ENCODE results near the gene PPP1R3C.

The PPP1R3C gene

DNA sequence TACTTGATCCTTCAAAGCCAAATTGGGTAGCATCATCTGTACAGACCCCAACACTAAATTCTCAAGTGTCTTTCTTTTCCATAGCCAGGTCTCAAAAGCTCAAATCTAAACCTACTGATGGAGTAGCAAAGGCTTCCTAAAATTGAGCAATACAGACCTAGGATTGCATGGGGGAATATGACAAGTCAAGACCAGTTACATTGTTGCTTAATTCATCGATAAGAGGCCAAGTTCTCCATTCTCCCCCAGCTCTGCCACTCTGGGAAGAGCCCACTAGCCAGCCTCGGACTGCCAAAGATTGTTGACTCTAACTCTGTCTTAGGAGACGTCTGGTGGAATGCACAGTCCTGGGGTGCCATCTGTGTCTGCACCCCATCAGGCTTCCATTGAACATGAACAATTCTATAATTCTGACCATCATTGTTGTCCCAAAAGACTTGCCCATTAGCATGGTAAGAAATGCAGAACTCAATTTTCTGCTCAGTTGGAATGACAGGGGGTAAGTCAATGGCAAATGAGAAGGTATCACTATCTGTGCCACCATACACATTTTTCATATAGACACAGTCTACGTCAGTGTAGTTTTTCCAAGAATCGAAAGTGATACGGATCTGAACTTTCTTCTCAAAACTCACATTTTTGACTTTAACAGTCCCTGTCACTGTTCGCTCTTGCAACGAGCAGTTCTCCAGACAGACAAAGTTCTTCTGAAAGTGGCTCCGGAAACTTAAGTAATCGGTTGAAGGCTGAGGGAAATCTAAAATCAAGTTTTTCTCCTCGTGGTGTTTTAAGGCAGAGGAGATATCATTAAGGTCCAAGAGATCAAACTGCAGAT, 2.9 kb downstream of the PPP1R3C start:
- DNase-seq (ENCODE audit: low spot score) = no peak

DNA sequence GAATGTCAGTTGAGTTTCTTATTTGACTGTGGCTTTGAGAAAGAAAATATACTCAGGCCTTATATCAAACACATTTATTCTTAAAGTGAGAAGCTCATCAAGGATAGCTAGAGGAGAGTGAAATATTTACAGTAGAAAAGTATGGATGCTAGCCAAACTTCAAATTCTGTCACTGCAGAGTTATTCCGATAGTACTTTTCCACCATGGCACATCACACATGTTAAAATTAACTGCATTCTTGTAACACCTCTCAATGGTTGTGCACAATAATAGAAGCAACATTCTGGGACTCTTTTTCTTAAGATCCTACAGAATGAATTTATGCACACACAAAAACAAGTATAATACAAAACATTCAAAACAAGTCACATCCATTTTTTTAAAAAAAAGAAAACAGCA, 4.5 kb downstream of the PPP1R3C start:
- DNase-seq (ENCODE audit: low spot score) = no peak

DNA sequence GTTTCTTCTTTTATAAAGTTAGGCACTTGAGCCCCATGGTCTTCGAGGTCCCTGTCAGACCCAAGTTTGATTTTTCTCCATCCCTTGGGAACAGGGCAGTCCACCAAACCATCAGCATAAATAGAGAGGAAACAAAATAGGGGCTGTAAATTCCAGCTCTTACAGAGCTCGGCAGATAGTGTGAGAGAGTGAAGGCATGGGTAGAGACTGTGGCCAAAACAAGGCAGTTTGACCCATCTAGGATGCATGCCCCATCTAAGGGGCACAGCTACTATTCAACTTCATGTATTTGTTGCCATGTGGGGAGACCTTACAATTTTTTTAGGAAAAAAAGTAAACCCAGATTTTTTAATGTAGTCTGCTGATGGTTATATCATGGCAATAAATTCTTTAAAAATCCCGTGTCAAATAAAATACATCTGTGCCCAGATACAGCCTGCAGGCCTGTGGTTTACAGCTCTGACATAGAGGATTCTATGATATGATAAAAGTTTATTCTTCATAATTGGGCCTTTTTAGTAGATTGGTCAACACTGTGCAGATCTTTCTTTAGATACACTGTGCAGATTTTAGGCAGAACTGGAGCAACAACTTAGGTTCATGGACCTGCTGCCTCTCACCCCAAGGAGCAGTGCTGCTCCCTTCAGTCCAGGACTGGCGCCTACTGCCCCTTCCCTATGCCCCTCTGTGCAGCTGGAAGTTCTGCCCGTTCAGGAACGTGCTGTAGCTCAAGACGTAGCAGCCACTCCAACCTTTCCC, 5.3 kb downstream of the PPP1R3C start:
- no peak for DNase-seq (ENCODE audit: low spot score)

DNA sequence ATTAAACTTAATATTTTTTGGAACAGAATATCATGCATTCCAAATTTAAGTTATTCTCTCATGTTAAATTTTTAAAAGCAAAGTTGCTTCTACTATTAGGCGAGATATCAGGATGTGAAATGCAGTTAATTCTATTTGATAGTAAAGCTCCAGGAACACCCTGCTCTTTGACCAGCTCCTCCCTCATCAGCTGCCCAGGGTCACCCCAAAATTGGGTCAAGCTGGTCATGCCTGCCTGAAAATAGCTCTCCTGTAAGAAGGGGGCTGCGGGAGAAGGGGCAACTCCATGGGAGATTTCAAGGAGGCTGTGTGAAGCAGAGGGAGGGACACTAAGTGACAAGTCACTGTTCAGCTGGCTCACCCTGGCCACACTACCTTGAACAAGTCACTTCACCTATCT, 5.9 kb downstream of the PPP1R3C start:
- DNase-seq (ENCODE audit: low spot score) = no peak

DNA sequence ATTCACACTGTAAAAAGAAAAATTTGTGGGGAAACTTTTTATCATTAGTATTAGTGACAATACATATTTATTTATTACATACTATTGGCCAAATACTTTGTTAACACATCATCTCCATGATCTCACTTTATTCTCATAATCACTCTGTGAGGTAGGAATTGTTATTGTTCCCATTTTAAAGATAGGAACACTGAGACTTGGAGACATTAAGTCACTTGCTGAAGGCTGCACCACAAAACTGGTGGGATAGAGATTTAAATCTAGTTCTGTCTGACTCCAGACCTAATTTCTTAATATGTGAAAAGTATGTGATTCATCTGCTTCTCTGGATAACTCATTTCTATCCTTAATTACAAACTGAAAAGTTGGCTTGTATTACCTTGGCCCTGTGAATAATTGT, 8.2 kb downstream of the PPP1R3C start:
- no peak for DNase-seq (ENCODE audit: low spot score)

DNA sequence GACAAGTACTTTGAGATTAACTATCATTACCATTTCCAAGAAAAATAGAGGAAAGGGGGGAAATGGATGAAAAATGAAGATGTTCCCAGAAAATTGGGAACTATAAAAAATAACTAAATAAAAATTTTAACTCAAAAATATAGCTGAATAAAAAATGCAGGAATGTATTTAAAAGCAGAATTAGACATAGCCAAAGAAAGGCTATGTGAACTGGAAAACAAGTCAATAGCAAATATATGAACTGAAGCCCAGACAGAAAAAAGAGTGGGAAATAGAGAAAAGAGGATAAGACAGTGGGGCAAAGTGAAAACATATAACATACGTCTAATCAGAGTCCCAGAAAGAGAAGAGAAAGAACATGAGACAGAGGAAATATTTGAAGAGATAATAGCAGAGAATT, 10.3 kb downstream of the PPP1R3C start:
- DNase-seq (ENCODE audit: low spot score) = no peak

DNA sequence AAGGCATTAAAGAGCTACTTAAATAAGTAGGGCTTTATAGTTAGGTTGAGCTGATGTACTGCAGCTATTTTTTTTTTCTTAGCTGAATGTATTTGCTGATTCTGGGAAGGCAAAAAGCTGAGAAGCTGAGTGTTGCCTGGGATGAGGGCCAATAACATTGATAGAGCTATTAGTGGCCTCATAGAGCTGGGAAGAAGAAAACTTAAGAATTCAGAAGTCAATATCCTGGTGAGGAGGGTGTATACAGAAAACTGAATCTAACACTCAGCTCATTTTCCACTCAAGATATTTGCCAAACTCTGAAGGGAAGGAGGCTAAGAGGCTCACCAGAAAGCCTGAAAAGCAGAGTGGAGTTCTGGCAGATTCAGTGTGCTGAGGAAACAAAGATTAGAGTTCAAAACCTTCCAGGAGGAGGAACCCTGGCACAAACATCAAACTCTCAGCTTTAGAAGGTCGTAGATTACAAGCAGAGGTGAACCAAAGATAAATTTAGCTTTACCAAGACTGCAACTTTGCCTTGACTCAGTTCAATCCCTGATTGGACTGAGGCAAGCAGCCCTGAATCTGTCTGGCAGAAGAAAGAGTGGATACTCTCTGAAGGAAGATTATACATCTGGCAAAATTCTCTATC, 11.3 kb downstream of the PPP1R3C start:
- no peak for DNase-seq (ENCODE audit: low spot score)

DNA sequence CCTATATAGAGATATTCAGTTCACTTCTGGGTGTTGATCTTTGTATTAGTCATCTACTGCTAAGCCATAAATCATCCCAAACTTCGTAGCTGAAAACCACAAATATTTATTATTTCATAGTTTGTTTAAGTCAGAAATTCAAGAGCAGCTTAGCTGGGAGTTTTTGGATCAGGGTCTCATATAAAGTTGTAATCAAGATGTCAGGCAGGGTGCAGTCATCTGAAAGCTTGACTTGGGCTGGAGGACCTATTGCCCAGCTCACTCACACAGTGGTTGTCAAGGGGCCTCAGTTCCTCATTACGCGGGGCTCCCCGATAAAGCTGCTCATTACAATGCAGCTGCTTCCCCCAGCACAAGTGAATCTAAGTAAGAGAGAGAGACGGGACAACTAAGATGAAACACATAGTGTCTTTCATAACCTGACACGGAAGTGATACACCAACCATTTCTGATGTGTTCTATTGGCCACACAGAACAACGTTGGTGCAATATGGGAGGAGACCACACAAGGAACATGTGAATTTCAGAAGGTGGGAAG, 15.7 kb downstream of the PPP1R3C start:
- DNase-seq (ENCODE audit: low spot score) = no peak

DNA sequence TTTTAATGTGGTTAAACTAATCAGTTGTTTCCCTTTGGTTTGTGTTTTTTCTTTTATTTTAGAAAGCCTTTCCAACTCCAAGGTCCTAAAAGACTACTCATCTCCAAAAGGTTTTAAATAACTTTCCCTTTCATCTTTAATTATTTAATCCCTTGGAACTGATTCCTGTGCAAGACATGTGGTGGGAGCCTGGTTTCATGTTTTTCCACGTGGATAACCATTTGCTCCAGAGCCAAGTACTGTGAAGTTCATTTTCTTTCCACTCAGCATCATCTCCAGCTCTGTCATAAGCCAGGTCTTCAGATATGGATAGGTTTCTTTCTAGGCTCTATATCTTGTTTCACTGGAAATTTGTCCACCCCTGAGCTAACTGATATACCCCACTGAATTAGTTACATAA, 16.7 kb downstream of the PPP1R3C start:
- DNase-seq (ENCODE audit: low spot score) = no peak

DNA sequence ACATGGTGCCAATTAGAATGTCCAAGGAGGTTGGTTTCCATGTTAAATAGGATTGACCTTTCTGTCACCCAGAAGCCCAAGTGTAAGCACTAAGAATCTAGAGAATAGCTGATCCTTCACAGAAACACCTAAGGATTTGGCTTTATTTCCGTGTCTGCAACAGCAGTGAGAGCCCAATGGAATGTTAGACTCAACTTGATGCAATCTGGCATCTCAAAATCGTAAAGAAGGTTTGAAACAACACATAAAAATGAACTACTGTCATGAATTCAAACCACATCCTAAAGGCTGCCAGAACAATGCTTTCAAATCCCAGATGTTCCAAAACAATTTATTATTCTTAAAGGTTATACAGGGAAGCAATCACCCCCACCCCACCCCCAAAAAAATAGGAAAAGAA, 18.6 kb downstream of the PPP1R3C start:
- no peak for DNase-seq (ENCODE audit: low spot score)

DNA sequence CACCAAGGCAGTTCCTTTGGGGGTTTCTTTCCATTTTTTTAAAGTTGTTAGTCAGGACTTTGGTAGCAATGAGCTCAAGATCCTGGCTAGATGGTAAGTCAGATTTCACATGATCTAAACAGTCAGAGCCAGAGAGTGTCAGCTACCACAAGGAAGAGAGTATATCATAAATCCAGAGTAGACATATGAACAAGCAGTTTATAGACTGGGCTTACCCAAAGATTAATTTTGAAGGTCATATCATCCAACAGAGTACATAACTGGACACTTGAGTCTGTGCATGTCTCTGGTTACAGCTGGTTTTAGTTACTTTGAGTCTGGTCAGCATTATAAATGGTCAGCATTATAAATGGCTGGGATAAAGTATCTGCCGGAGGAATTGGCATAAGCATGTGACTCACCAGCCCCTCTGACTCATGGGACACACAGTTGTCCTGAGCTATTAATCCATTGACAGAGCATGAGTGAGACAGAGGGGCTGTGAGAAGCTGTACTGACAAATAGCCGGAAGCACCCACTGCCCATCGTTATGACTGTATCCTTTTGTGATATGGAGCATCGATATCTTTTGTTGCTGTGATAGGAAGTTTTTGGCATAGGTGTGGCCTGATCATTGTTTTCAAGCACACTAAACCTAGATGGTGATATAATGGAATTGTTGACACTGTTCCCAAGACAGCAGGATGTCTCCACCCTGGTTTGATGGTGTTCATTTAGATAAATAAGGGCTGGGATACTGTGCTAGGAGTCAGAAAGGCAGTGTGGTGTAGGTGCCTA, 19.3 kb downstream of the PPP1R3C start:
- no peak for DNase-seq (ENCODE audit: low spot score)

DNA sequence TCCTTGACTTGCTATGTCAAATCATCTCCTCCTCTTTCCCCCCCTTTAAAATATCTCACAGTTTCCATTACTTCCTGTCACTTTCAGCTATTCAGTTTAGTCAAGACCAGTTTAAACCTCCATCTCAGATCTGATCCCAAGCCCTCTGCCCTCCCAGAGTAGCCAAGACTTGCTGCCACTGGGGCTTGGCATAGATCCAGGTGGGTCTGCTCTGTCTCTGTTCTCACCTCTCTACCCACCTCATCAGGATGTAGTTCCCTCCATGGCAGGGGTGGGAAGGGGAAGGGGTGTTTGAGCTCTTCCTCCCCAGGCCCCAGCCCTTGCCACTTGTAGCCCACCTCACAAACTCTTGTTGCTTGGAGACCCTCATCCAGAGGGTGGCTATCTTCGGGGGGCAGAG, 22.0 kb downstream of the PPP1R3C start:
- DNase-seq (ENCODE audit: low spot score) = no peak

DNA sequence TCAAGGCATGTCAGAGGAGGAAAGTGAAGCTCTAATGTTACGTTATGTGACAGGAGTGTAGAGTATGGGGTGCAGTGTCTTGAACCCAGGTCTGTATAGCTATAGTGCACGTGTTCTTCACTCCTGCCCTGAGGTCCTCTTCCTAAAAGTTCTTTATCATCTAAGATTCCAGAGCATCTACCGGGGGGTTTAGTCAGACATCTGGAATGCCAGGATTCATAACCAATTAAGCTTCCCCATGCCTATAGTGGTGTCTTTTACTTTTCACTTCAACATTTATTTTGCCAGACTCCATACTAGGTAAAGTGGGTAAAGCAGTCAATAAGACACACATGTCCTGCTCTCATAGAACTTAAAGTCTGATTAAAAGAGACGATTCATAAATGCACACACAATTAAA, 22.4 kb downstream of the PPP1R3C start:
- no peak for DNase-seq (ENCODE audit: low spot score)

DNA sequence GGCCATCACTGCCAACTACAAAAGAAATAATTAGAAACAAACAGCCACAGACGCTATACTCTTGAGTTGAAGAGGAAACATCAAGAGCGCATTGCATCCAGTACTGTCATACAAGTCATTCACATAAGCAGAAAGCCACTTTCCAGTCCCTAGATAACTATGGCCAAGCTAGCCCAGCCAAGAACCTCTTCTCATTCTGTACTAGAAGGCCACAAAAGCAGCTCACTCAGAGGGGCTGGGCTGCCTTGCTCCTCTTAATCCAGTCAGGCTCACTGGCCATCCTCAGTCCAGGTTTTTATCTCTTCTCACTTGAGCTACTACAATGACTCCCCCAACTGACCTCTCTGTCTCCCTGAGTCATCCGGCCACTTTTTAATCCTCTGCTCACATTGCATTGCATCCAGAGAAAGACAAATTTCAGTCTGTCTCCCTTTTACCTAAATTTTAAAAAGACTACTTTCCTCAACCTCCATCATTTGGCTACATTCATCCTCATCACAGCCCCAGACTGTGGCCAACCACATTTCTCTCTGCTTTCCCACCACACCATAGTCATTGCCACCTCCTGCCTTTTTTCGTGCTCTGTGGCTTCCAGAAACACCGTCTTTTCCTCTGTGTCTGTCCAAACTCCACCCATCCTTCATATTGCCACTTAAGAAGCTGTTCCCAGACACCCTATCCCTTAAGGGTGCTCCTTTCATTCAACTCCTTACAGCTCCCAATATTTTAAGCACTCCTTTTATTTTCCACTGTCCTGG, 25.0 kb downstream of the PPP1R3C start:
- DNase-seq (ENCODE audit: low spot score) = no peak

DNA sequence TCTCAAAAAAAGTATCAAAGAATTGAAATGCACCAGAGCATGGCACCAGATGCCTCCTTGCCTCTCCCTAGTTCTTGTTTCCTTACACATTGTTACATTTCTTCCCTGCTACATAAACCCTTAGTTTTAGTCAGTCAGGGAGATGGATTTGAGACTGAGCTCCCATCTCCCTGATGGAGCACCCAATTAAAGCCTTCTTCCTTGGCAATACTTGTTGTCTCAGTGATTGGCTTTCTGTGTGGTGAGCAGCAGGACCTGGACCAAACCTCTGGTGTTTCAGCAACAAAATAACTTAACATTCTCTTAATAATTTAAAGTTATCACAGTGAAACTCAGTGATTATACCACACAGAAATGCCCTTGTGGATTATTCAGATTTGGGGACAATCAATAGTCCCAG, 26.9 kb downstream of the PPP1R3C start:
- no peak for DNase-seq (ENCODE audit: low spot score)

DNA sequence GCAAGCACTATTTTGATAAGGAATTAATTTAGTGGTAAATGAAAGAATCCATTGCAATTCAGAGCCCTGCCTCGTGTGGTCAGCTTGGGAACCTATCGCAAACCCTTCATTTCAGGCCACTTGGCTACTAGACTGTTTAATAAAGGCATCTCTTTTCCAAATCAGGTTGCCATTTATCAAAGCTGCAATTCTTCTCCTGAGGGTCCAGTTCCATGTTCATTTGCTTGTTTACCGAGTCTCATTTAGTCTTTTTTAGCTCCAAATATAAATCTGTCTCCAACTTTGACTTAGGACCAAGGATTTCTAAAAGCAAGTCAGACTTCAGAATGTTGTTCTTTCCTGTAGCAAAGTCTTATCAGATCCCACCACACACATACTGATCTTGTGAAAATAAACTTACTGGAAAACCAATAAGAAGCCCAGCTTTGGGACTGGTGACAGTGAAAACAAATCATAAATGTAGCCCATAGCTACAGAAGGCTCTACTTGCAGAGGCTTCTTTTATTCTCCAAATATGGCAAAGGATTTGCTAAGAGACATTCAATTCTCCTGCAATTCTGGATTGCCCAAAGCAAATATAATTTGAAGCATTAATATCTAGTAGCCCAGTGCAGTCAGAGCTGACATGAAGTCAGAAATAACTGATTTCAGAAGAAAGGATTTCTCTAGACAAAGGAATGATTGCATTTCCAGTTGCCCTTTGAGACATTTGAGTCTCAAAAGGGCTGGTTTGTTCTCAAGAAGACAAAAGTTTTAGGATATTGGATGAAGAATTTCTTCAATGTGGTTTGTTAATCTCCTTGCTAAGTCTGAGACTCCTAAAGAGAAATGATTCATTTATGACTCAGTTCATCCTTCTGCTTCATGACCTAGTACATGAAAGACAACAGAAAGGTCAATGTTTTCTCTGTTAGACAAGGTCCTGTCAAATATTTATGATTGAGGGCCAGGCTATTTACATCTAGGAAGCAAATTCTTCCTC, 28.0 kb downstream of the PPP1R3C start:
- DNase-seq (ENCODE audit: low spot score) = no peak

DNA sequence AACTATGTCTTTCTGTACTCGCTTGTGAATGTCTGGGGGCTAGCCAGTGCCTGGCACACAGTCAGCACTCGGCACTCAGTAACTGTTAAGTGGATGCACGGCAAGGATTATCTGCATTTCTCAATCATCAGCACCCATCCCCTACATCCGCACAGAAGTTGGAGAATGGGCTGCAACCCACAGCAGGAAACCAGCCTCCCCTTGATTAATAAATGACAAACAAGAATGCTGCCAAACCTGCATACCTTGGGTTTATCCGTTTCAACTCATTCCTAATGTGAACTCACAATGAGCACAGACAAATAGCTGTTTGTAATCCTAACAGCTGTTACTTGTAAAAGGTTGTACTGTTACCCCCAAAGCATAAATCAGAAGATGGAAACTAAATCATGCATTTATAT, 28.9 kb downstream of the PPP1R3C start:
- no peak for DNase-seq (ENCODE audit: low spot score)

DNA sequence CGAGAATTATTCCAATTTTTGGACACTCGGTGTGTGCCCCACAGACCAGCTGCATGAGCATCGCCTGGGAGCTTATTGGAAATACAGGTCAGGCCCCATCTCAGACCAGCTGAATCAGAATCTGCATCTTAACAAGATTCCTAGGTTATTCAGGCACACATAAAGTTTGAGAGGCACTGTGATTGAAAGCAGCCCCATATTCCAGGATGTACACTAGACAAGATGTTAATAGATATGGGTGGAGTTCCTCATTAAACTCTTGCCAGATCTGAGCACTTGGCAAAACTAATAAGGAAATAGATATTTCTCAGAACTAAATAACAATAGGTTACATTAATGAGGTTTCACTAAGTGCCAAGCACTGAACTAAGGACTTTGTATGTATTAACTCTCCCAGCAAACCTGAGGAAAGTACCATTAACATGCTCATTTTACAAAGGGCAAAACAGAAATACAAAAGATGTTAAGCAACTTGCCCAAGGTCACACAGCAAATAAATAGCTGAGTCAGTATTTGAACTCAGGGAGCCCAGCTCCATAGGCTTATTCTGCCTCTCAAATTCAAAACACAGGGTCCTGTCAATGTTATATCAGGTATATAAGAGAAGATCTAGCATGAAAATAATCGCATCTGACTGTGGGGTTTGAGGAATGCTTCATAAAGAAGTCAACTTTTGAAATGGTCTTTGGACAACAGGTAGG, 29.9 kb downstream of the PPP1R3C start:
- no peak for DNase-seq (ENCODE audit: low spot score)

DNA sequence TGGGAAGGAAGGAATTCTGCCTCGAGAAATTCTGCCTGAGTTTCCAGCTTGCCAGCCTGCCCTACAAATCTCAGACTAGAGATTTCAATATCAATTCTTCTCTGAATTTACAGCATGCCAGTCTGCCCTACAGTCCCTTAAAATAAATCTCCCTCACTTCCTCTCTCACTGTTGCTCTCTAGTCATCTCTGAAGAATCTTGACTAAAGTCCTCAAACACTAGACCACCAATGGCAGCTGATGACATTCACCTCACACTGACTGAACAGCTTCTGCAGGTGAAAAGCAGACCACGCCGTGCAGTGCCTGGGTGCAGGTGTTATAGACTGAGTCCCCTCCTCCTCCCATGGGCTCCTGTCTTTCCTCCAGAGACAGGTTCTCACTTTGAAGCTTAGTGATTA, 30.4 kb downstream of the PPP1R3C start:
- DNase-seq (ENCODE audit: low spot score) = no peak
